Putamen (tissue), 1 donor: ENCODE measurements around the gene CYP2C18.
"Not testable (repeated sequence)": the region's sequence is repeated elsewhere in the genome, so short reads cannot be mapped to it uniquely, and the experiment has no call there.

Source experiments
- DNase-seq: peaks from one replicate; pipeline ENCODE4 v3.0.0-alpha.2; 2016; ENCODE audit warnings: low spot score

The CYP2C18 gene

DNA sequence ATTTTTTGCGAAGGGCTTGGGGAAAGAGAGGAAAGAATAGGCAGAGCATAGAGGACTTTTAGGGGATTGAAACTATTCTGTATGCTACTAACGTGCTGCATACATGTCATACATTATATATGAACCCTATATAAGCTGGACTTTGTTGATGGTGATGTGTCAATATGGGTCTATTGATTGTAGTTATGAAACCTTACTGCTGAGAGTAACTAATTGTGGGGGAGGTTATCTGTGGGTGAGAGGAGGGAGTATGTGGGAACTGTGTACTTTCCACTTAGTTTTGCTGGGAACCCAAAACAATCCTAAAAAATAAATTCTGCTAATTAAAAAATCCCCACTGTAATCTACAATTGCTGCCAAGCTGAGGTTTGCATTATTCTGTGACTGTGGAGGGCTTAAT, 63.6 kb downstream of the CYP2C18 start:
- no peak for DNase-seq

DNA sequence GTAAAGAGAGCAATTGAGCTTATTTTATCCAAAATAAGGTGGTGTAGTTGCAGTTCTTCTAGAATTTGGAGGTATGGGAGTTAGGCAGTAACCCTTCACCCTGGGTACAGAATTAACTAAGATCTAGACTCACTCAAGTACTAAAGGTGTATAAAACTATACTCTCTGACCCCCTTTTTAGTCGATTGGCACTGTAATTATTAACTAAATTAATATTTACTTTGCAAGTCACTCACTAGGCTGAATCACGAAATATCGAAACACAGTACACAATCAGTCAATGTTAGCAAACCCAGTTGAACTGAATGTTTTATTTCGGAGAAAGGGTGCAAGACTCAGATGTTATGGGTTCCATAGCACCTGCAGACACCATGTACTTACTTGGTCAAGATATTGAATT, 64.3 kb downstream of the CYP2C18 start:
- DNase-seq: no peak

DNA sequence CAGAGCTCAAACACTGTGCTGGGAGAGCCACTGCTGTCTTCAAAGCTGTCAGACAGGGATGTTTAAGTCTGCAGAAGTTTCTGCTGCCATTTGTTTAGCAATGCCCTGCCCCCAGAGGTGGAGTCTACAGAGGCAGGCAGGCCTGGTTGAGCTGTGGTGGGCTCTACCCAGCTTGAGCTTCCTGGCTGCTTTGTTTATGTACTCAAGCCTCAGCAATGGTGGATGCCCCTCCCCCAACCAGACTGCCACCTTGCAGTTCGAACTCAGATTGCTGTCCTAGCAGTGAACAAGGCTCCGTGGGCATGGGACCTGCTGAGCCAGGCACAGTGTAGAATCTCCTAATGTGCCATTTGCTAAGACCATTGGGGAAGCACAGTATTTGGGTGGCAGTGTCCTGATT, 74.4 kb downstream of the CYP2C18 start:
- no peak for DNase-seq

DNA sequence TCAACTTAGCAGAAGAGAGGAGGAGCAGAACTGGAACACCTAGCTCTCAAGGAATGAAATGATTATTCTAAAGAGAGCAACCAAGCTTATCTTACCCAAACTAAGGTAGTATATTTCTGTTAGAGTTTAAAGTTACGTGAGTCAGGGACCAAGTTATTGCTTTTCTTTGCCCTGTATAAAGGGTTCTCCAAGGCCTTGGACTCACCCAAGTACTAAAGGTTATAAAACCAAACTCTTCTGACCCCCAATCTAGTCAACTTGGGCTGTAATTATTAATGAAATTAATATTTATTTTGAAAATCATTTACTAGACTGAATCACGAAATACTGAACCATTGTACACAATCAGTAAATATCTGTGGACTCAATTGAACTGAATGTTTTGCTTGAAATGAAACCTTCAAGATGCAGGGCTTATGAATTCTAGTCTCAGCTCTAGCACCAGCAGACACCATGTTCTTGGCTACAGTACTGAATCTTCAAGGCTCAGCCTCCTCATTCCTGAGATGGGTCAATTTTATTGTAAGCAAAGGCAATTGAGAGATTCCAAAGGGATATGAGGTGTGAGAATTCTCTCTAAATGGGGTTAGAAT, 77.2 kb downstream of the CYP2C18 start:
- DNase-seq: no peak

DNA sequence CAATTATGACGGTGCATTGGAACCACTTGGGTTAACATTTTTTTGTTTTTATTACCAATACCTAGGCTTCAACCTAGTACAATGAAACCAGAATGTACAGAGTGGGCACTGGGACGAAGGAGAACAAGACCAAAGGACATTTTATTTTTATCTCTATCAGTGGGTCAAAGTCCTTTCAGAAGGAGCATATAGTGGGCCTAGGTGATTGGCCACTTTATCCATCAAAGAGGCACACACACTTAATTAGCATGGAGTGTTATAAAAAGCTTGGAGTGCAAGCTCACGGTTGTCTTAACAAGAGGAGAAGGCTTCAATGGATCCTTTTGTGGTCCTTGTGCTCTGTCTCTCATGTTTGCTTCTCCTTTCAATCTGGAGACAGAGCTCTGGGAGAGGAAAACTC, 78.9 kb downstream of the CYP2C18 start, which contains the start of gene CYP2C19:
TSS of gene CYP2C19 (plus strand) at position 289 of the 400 bp plus-strand sequence. CDS start at position 314, 25 bp downstream.
- no peak for DNase-seq

DNA sequence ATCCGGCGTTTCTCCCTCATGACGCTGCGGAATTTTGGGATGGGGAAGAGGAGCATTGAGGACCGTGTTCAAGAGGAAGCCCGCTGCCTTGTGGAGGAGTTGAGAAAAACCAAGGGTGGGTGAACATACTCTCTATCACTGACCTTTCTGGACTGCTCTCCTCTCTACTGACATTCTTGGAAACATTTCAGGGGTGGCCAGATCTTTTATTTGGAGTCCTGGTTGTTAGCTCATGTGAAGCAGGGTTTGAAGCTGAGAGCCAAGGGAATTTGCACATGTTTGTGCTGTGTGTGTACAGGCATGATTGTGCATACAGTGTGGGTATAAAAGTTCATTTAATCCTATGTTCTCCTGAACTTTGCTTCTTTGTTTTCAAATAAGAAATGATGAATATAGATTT, 91.9 kb downstream of the CYP2C18 start:
- DNase-seq: not testable (repeated sequence)

DNA sequence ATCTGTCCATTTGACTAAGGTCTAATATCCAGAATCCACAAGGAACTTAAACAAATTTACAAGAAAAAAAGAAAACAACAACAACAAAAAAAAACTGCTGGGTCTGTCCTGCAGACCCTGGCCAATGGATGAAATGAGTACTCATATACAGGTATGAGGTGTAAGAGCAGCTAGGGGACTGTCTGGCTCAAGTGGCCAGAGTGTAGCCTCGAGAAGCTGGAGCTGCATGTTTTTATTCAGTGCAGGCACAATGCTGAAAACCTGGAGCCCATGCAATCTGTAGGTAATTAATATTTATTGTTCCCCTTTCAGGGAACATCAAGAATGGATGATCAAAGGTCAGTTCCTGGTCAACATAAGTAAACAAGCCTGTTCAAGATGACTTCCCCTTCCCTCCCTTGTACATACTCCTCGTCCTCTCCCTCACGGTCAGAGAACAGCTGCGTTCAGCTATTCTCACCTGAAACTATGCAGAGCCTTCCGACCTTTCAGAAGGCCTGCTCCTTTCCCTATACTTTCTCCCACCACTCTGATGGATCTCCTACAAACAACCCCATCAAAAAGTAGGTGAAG, 94.4 kb downstream of the CYP2C18 start:
- no peak for DNase-seq

DNA sequence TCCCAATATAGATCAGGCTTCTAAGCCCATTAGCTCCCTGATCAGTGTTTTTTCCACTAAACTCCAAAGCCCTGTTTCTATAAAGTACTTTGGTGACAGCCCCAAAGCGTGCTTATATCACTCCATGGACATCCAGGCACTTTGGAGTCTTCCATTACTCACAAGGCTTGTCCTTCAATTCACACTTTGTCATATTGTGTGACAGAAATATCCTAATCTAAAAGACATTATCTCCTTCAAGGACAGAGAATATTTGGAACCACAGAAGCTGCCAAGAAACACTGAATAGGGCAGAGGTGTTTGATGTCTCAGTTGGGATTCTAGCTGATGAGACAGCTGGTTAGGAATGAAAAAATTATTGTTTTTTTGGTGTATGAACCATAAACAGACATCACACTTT, 97.3 kb downstream of the CYP2C18 start:
- DNase-seq: no peak

DNA sequence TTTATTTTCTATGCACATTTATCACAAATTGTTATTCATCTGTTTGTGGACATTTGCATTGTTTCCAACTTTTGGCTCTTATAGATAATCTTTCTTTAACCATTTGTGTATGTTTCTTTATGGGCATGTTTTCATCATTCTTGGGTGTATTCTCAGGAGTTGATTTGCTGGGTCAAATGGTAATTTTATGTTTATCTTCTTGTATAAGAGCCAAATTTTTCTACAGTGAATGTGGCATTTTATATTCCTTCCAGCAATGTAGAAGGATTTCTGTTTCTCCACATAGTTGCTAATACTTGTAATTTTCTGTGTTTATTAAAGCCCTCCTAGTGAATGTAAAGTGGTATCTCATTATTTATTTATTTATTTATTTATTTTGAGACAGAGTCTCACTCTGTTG, 100.7 kb downstream of the CYP2C18 start:
- DNase-seq: no peak

DNA sequence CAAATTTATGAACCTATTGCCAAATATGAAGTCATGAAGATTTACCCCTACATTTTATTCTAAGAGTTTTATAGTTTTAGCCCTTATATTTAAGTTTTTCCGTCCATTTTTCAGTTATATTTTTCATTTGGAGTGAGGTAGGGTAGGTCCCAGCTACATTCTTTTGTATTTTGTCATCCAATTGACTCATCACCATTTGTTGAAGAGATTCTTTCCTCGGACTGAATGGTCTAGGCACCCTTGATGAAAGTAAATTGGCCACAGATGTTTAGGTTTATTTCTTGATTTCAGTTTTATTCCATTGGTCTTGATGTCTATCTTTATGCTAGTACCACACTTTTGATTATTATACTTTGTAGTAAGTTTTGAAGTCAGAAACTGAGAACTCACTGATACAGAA, 101.7 kb downstream of the CYP2C18 start:
- DNase-seq: no peak
